ENCODE measurements around the gene RB1.
"Not testable (repeated sequence)": the region's sequence is repeated elsewhere in the genome, so short reads cannot be mapped to it uniquely, and the experiment has no call there.

The RB1 gene

GRCh38 chr13:48299591-48299990 is 4.0 kb upstream of the RB1 start:
- no peak for DNase-seq (ENCODE audit: low spot score)

DNA sequence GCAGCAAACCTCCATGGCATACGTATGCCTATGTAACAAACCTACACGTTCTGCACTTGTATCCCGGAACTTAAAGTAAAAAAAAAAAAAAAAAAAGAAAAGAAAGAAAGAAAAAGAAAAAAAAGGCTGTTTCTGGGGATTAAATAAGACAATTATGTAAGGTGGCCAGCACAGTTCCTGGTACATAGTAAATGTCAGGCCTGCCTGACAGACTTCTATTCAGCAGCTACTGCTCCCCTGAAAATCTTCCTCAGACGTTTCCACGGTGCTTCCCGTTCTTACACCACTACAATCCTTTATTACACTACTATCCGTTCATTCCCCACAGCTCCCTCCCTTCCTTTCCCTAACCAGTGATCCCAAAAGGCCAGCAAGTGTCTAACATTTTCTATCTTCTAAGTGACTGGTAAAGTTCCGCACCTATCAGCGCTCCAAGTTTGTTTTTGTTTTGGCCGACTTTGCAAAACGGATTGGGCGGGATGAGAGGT is 636 bp upstream of the RB1 start:
- DNase-seq (ENCODE audit: low spot score) = peak; percentile 30

DNA sequence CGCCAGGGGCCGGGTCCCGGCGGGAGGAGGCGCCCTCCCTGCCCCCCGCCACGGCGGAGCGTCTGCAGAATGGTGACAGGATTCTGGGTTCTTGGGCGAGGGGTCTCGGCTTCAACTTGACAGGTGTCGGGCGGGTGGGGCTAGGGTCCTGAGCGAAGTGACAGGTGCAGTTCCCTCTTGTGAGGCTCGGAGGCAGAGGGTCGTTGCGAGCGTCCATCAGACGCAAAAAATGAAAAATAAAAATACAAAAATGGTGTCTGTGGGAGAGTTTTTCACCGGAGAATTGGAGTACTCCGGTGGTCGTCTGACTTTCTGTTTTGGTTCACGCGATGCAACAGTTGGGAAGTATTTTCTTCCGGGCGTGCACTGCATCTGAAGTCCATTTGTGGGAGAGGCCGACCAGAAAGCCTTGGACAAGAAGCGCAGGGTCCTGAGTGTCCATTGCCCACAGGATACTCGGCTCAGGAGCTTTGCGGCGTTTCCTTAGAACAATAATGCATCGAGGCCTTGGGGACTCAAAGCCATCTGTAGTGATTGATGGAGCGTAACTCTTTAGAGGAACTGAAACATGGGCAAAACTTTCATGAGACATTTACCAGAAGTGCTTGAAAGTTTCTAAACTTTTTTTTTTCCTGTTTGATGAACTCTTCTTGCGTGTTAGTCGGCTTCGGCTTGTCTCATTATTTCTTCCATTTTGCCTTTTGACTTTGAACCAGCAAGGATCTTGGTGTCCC is 759 bp downstream of the RB1 start:
- DNase-seq (ENCODE audit: low spot score) = peak; percentile 22

DNA sequence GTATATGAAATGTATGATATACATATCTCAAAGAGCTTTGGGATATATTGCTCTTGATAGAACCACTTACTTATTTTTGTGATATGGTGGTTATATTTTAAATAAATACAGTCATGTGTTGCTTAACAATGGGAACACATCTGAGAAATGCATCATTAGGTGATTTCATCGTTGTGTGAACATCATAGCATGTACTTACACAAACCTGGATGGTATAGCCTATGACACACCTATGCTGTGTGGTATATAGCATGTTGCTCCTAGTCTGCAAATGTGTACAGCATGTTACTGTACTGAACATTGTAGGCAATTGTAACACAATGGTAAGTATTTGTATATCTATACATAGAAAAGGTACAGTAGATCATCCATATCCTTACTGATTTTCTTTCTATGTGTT is 7.7 kb downstream of the RB1 start:
- DNase-seq (ENCODE audit: low spot score) = no peak

DNA sequence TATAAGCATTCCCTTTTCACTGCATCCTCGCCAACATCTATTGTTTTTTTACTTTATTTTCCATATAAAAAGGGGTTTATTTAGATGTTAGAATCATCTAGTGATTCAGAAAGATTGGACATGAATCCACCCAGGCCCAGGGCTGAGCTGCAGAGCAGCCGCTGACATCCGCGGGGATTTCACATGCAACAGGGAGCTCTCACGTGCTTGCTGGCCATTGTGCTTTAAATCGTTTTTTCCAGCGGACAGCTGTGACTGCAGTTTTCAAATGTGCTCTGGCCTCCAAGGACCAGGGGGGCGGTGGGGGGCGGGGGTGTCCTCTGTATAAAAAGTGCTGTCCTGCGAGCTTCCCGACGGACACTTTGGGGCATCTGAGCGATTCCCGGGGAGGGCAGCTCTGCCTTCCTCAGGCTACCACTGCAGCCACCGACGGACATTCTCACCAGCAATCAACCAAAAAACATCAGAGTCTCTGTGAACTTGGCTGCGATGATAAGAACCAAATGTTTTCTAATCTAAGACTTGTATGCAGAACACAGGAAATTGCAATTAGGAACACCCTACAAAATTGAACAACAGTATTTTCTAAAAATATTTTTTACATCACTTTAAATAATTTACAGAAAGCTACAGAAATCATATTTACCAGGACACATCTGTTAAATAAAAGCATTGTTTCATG is 12.6 kb downstream of the RB1 start:
- no peak for DNase-seq (ENCODE audit: low spot score)

GRCh38 chr13:48316826-48317510 is 13.4 kb downstream of the RB1 start:
- DNase-seq (ENCODE audit: low spot score) = no peak

- no peak for DNase-seq (ENCODE audit: low spot score)
Measured at GRCh38 chr13:48317511-48318376, 14.2 kb downstream of the RB1 start.

DNA sequence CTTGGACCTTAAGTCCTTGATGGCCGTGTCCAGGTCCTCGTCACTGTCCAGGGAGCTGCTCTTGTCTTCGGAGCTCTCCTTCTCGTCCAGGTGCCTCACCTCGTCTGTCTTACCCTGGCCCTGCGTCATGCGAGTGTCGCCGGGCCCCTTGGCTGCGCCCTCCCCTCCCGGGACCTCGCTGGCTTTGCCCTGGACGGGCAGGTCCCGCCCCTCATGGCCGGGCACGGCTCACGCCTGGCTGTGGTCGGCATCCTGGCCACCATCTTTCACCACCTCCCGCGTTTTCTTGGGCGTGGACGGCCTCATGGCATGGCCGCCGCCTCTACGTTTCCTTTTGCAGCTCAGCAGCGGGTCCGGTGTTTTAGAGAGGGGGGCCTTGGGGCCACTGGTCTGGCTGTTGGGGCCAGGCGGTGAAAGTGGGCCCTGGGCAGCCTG is 14.8 kb downstream of the RB1 start:
- no peak for DNase-seq (ENCODE audit: low spot score)

DNA sequence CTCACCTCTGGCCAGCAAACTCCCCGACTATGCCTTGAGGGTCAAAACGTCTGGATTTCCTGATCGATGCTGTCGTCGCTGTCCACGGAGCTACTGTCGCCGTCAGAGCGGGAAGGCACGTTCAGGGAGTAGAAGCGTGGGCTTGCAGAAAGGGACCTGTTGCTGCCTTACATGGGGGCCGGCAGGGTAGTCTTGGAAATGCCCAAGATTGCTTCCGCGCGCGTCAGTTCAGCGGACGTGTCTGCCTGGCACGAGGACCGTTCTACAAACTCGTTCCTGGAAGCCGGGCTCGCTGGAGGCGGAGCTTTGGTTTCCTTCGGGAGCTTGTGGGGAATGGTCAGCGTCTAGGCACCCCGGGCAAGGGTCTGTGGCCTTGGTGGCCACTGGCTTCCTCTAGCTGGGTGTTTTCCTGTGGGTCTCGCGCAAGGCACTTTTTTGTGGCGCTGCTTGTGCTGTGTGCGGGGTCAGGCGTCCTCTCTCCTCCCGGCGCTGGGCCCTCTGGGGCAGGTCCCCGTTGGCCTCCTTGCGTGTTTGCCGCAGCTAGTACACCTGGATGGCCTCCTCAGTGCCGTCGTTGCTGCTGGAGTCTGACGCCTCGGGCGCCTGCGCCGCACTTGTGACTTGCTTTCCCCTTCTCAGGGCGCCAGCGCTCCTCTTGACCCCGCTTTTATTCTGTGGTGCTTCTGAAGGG is 15.4 kb downstream of the RB1 start:
- DNase-seq (ENCODE audit: low spot score) = no peak

DNA sequence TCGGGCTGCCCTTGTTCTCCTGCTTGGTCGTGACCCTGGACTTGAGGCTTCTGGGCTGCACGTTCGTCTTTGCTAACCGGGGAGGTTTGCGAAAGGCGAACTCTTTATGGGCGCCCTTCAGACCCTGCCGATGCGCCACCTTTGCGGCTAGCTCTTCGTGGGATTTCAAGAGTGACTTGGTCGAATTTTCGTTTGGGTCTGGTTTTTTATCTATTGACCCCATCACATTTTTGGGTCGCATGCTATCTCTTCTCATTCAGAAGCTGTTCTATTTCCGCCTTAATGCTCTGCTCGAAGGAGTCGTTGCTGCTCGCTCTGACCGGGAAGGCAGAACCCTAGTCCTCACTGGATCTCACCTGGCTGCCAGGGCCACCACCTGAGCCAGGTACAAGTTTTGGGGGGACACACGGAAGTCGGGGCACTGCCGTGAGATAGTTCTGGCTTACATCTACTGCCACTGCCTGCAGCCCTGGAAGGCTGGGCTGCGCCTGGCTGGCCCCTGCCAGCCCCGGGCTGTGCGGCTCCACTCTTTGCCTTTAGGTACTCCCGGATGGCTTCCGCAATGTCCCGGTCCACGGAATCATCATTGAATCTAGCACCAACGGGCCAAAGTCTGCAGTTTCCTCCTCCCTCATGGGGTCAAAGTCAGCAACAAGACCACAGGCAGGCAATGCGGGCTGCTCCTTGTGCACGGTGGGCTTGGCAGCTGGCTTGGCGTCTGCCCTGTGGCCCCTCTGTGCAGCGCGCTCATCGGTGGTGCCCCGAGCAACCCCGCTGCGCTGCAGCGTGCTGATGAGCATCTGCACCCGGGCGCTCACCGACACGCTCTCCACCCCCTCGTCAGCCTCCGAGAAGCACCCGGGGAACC is 16.2 kb downstream of the RB1 start:
- DNase-seq (ENCODE audit: low spot score) = no peak

DNA sequence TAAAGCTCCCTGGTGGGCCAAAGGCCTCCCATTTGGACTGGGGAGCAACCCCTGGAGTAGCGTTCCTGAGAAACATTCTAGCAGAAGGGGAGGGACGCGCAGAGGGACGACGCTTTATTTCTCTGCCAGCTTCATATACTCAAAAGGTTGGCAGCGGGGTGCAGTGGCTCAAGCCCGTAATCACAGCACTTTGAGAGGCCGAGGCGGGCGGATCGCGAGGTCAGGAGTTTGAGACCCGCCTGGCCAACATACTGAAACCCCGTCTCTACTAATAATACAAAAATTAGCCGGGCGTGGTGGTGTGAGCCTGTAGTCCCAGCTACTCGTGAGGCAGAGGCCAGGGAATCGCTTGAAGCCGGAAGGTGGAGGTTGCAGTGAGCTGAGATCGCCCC is 16.8 kb downstream of the RB1 start:
- no peak for DNase-seq (ENCODE audit: low spot score)

DNA sequence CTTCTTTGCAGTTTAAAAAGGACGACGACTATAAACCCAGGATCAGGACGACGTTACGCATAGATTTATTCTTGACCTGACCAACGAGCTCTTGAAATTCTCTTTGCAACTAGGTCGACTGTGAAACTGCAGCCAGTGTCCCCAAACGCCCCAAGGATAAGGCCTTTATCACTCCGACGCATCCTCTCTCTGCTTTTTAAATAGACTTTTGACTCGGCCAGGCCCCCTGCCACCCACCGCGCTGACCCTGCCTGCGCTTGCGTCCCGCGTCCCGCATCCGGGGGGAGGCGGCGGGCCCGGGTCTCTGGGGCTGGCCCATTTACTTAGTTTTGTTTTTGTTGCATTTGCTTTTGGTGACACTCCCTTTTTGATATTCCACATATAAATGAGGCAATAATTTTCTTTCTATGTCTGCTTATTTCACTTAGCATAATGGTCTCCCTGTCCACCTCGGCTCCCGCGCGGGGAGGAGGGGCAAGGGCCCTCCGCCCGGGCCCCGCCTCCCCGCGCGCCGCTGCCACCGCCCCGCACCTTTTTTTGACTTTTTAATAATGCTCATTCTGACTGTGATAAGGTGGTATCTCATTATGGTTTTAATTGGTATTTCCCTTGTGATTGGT is 17.4 kb downstream of the RB1 start:
- DNase-seq (ENCODE audit: low spot score) = no peak

- DNase-seq (ENCODE audit: low spot score) = no peak
Measured at GRCh38 chr13:48322294-48322693, 18.7 kb downstream of the RB1 start.

GRCh38 chr13:48333976-48334375 is 30.4 kb downstream of the RB1 start:
- no peak for DNase-seq (ENCODE audit: low spot score)

DNA sequence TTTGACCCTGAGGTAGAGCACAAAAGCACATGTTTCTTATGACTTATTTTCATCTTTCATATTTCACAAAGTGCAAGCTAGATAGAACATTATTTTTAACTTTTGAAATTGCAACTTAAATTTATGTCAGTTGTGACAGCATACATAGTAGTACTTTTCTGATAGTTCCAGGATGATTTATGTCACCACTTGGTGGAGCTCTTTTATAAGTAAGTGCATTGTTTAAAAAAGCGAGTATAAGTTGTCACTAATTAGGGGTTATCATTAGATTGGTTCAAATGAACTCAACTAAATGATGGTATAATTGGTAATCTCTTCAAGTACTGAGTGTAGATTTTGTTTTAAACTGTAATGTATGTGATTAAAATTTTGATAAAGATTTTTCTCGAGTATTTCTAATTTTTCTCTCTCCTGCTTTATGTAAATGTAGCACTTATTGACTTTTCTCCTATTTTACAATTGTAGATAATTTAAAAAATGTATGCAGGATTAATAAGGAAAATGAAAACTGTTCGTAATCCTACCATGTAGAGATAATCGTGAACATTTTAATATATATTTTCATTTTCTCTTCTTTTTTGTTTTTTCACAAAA is 31.1 kb downstream of the RB1 start:
- peak; percentile 69 for DNase-seq (ENCODE audit: low spot score)

GRCh38 chr13:48339198-48339597 is 35.6 kb downstream of the RB1 start:
- not testable (repeated sequence) for DNase-seq (ENCODE audit: low spot score)

DNA sequence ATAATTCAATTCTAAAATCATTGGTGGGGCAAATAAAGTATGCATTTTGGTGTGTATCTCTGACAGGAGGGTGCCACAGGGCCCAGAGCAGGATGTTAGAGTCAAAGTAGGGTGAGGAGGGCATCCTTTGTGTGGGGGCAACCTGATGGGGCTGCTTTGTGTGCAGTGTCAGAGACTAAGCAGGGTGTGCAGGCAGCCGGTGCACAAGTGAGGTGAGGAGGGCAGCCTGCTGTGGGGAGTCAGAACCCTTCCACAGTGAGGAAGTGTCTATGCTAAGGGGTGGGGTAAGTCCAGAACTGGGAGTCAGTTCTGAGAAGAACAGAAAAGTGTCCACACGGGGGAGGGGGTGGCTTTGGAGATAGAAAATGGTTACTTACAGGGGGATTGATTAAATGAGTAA is 40.7 kb downstream of the RB1 start:
- no peak for DNase-seq (ENCODE audit: low spot score)

GRCh38 chr13:48346583-48346982 is 43.0 kb downstream of the RB1 start:
- DNase-seq (ENCODE audit: low spot score) = no peak

GRCh38 chr13:48349525-48349924 is 46.0 kb downstream of the RB1 start:
- no peak for DNase-seq (ENCODE audit: low spot score)

- no peak for DNase-seq (ENCODE audit: low spot score)
Measured at GRCh38 chr13:48353590-48353989, 50.0 kb downstream of the RB1 start.

Data from CD4-positive, alpha-beta T cell treated with Interleukin-2 at 100 ng/mL for 4 hours (primary cell).